K562 (cell line): ENCODE results near the gene LOXL3. TPM values are rescaled to one million over a fixed set of nuclear protein-coding genes. Genes with fewer than 3 reads are reported as not detected.
A peak's percentile ranks its signal among the peaks of the same experiment; 100 is the strongest.

Source experiments
- CBX1 ChIP-seq: sonication (generic); IDR thresholded peaks from 2 replicates; pipeline ENCODE4 v1.6.1; 2016; ENCODE audit warnings: antibody characterized with exemption, low read depth, mild to moderate bottlenecking
- CTBP1 ChIP-seq: fragments of 450-650 bp; IDR thresholded peaks from 2 replicates; pipeline ENCODE4 v1.6.1; 2016; ENCODE audit warnings: borderline replicate concordance
- EP300 ChIP-seq: IDR thresholded peaks from 2 replicates; pipeline ENCODE4 v1.6.1; 2012; ENCODE audit warnings: low read length, improper control_type of control experiment
- ESRRB ChIP-seq: fragments of 250-450 bp; sonication (Bioruptor Pico); IDR thresholded peaks from 2 replicates; pipeline ENCODE4 v1.5.0; 2020; ENCODE audit warnings: mild to moderate bottlenecking, moderate library complexity, borderline replicate concordance
- JUND ChIP-seq, 2 experiments: IDR thresholded peaks; 2 replicates in 1 of 2; 3 replicates in 1 of 2; pipeline ENCODE4 v1.6.1; 2011; ENCODE audit warnings: borderline replicate concordance in 2 of 2, low read depth in 2 of 2, low read length in 2 of 2, improper control_type of control experiment in 1 of 2, missing biosample characterization in 1 of 2, missing genetic modification characterization in 1 of 2, missing genetic modification reagents in 1 of 2
- KAT7 ChIP-seq: sonication (generic); formaldehyde crosslinking; IDR thresholded peaks from 2 replicates; pipeline ENCODE4 v1.8.0; 2022; ENCODE audit warnings: missing genetic modification reagents, mild to moderate bottlenecking, borderline replicate concordance
- POLR2A ChIP-seq: fragments of 450-650 bp; conservative IDR thresholded peaks from 2 replicates; pipeline ENCODE4 v1.6.1; 2016
- PRMT5 ChIP-seq: sonication (generic); formaldehyde crosslinking; IDR thresholded peaks from 2 replicates; pipeline ENCODE4 v1.5.0; 2020; ENCODE audit warnings: missing genetic modification reagents
- RAD51 ChIP-seq: fragments of 450-650 bp; IDR thresholded peaks from 2 replicates; pipeline ENCODE4 v1.7.1; 2016; ENCODE audit warnings: low read depth, mild to moderate bottlenecking, borderline replicate concordance
- ZBTB40 ChIP-seq, 2 experiments: fragments of 450-650 bp in 1 of 2; sonication (generic) in 1 of 2; formaldehyde crosslinking in 1 of 2; IDR thresholded peaks; 2 replicates each; pipeline versions ENCODE4 v1.7.1 to v1.9.0; 2016 to 2022; ENCODE audit warnings: inconsistent platforms in 1 of 2, mild to moderate bottlenecking in 1 of 2, missing genetic modification reagents in 1 of 2
- polyA plus RNA-seq, 8 experiments: library from polyadenylated mRNA; depleted of rRNA in 4 of 8; stranded (reverse) in 5 of 8; unstranded in 3 of 8; fragments of >200 nt; fragmentation: Nextera tagmentation in 2 of 8; fragmentation: Illumina TruSeq in 1 of 8; extraction: Ambion mirVana in 2 of 8; extraction: Trizol in 1 of 8; gene quantifications; 2 replicates each; pipeline versions ENCODE4 v1.2.1 to v1.2.3, GENCODE V29; 2011 to 2014; ENCODE audit warnings: inconsistent platforms in 1 of 8, missing spikeins in 1 of 8
- total RNA-seq, 7 experiments: library from RNA; depleted of rRNA in 6 of 7; stranded (reverse); fragments of >200 nt in 6 of 7; fragmentation: Illumina TruSeq in 2 of 7; extraction: Trizol in 2 of 7; gene quantifications; 2 replicates each; pipeline versions ENCODE4 v1.2.1 to v1.2.3, GENCODE V29; 2011 to 2021; ENCODE audit warnings: low replicate concordance in 1 of 7

LOXL3 gene
- total and polyA plus RNA-seq, 9 of the 15 experiments (the other 6 are each of a cell fraction or from before 2014, with no cell fraction given): 0.22 to 0.99 (median 0.31) TPM

- no peak; the same call in 1 of the 2 replicates for TF ChIP-seq CBX1
- 0 out of 2 replicates have a peak, but pooled peaks have one; percentile 34 for TF ChIP-seq KAT7 (CRISPR knock-in tag)
- TF ChIP-seq ZBTB40 (IDR thresholded peaks at IDR 0.05): peak; percentile 18; the same call in 1 of the 2 replicates
- no peak for TF ChIP-seq ZBTB40 (CRISPR knock-in tag; IDR thresholded peaks at IDR 0.05)
- no peak for TF ChIP-seq ESRRB (CRISPR knock-in tag)
- TF ChIP-seq PRMT5 (CRISPR knock-in tag): no peak
- TF ChIP-seq RAD51: no peak; the same call in 1 of the 2 replicates
- peak; percentile 5 for TF ChIP-seq JUND (IDR thresholded peaks at IDR 0.05; ENCODE audit: borderline replicate concordance, low read depth, low read length)
- TF ChIP-seq JUND (tag; IDR thresholded peaks at IDR 0.05; ENCODE audit: borderline replicate concordance, low read depth, low read length): peak; percentile 51; the same call in 1 of the 3 replicates
- TF ChIP-seq CTBP1: peak; percentile 69
- TF ChIP-seq POLR2A: peak; percentile 79
- peak; percentile 71; the same call in 1 of the 2 replicates for TF ChIP-seq EP300
Observed at GRCh38 chr2:74530239-74531187, 23.2 kb downstream of the LOXL3 start (continued).
